ENCODE results near the gene GP9.

GP9 gene

GRCh38 chr3:129033151-129033550 is 27.4 kb upstream of the GP9 start:
- TF ChIP-seq CTCF (conservative IDR thresholded peaks at IDR 0.05; ENCODE audit: control insufficient read depth, insufficient read depth, low read depth, low read length) = no peak
- H3K4me3 ChIP-seq (ENCODE audit: control insufficient read depth, low read depth, low read length) = no peak overlapping the region
- no peak for DNase-seq (ENCODE audit: low read depth)

GRCh38 chr3:129033633-129034321 is 26.8 kb upstream of the GP9 start:
- DNase-seq (ENCODE audit: low read depth) = no peak
- TF ChIP-seq CTCF (conservative IDR thresholded peaks at IDR 0.05; ENCODE audit: control insufficient read depth, insufficient read depth, low read depth, low read length) = no peak
- H3K4me3 ChIP-seq (ENCODE audit: control insufficient read depth, low read depth, low read length) = no peak overlapping the region

DNA sequence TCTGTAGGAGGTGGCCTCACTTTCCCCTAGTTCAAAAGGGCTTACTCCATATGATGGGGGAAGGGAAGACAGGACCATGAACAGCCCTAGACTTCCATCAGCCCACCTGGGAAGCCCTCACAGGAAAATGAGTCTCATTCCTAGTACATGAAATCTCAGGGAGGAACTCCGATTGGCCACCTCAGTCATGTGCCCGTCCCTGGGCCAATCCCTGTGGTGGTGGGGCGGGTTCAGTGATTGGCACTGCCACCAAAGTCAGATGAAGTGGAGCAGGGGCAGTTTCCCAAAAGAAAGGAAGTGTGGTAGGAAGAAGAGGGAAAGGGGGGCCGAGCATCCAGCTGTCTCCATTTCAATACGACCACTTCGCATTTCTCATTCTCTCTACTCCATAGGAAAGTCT is 25.9 kb upstream of the GP9 start:
- TF ChIP-seq CTCF (conservative IDR thresholded peaks at IDR 0.05; ENCODE audit: control insufficient read depth, insufficient read depth, low read depth, low read length) = no peak
- no peak overlapping the region for H3K4me3 ChIP-seq (ENCODE audit: control insufficient read depth, low read depth, low read length)
- no peak for DNase-seq (ENCODE audit: low read depth)

- TF ChIP-seq CTCF (conservative IDR thresholded peaks at IDR 0.05; ENCODE audit: control insufficient read depth, insufficient read depth, low read depth, low read length) = no peak
- DNase-seq (ENCODE audit: low read depth) = no peak
- no peak overlapping the region for H3K4me3 ChIP-seq (ENCODE audit: control insufficient read depth, low read depth, low read length)
Observed at GRCh38 chr3:129035360-129036221, 25.0 kb upstream of the GP9 start.

DNA sequence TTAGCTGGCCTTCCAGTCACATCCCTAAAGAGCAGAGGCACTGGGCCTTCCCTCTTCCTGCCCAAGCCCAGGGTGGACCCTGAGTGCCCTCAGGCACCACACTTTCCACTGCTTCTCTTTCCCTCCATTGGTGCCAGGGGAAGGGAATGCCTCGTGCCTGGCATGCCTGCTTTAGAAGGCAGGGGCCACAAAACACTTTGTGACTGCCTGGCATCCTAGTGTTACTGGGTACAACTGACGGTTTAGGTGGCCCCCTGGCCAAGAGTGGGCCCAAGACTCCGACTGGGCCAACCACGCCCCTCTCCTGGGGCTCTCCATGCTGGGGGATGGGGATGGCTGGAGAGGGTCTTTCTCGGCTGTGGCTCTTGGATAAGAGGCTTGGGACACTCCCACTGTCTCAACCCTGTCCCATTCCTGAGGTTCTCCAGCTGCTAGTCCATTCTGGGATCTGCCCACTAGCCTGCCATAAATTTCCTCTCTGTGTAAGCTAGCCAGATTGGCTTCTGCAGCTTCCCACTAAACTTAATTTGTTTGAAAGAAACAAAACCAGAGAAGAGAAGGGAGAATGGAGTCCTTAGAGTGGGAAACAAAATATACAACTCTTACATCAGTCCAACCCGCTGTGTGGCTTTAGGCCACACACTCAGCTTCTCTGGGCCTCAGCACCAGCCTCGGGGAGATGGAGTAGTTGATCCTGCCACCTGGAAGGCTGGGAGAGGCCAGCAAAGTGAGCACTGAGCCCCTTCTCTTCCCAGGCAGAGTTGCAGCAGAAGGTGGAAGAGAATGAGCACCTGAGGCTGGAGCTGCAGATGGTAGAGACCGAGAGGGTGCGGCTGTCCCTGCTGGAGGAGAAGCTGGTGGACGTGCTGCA is 24.1 kb upstream of the GP9 start:
- TF ChIP-seq CTCF (conservative IDR thresholded peaks at IDR 0.05; ENCODE audit: control insufficient read depth, insufficient read depth, low read depth, low read length) = no peak
- no peak overlapping the region for H3K4me3 ChIP-seq (ENCODE audit: control insufficient read depth, low read depth, low read length)
- no peak for DNase-seq (ENCODE audit: low read depth)

DNA sequence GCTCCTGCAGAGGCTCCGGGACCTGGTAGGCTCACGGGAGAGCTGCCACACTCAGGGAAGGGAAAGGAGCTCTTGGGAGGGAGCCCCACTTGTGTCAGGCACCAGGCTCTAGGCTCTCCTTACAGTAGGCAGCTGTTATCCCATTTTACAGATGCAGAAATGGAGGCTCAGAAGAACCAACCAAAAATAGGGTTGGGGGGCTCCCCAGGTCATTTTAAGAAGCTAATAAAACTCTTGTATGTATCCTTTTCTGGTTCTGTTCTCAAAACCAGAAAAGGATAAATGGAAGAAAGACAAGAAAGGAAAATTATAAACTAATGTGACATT is 23.5 kb upstream of the GP9 start:
- no peak for DNase-seq (ENCODE audit: low read depth)
- no peak for TF ChIP-seq CTCF (conservative IDR thresholded peaks at IDR 0.05; ENCODE audit: control insufficient read depth, insufficient read depth, low read depth, low read length)
- H3K4me3 ChIP-seq (ENCODE audit: control insufficient read depth, low read depth, low read length) = no peak overlapping the region
